ENCODE results near the gene COL5A3.

DNA sequence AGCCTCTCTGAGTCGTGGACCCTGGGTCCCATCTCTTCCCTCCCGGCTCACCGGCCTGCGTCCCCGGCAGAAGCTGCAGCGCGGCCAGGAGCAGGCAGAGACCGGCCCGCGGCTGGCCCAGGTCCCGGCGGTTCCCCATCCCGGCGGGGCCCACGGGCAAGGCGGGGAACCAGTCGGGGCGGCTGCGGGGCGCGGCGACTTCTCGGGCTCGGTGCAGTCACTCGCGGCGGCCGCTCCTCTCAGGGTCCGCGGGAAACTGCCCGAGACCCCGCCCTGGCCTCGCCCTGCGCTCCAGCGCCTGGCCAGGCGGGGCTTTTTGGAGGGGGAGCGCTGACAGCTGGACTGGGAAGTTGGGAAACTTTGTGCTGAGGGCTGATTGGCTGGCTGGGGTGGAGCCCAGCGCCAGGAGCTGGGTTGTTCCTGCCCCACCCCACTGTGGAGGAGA, at the start of gene COL5A3:
- TF ChIP-seq, protein P1, sequence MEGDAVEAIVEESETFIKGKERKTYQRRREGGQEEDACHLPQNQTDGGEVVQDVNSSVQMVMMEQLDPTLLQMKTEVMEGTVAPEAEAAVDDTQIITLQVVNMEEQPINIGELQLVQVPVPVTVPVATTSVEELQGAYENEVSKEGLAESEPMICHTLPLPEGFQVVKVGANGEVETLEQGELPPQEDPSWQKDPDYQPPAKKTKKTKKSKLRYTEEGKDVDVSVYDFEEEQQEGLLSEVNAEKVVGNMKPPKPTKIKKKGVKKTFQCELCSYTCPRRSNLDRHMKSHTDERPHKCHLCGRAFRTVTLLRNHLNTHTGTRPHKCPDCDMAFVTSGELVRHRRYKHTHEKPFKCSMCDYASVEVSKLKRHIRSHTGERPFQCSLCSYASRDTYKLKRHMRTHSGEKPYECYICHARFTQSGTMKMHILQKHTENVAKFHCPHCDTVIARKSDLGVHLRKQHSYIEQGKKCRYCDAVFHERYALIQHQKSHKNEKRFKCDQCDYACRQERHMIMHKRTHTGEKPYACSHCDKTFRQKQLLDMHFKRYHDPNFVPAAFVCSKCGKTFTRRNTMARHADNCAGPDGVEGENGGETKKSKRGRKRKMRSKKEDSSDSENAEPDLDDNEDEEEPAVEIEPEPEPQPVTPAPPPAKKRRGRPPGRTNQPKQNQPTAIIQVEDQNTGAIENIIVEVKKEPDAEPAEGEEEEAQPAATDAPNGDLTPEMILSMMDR (IDR thresholded peaks at IDR 0.05), result no peak
- no peak for TF ChIP-seq POLR2A (IDR thresholded peaks at IDR 0.05)

All from testis (tissue), 2 donors.